A549 (cell line): ENCODE results near the gene CDX1. TPM values are rescaled to one million over a fixed set of nuclear protein-coding genes. Genes with fewer than 3 reads are reported as not detected.

ENCODE experiments used
- ATAC-seq, 2 experiments: fragments of 200-7000 bp in 1 of 2; fragments of >200 bp in 1 of 2; cut with Nextera tagmentation in 1 of 2; cut with Tn5 transposase in 1 of 2; 3 replicates each; pipeline versions ENCODE4 v1.8.0 to v1.9.1; 2018 to 2020; ENCODE audit warnings: mild to moderate bottlenecking in 1 of 2, moderate library complexity in 1 of 2
- CTCF ChIA-PET: fragments of 300-600 bp; sonication (Branson Sonifier 250); formaldehyde crosslinking; extraction: SDS; loops from one replicate; lab custom pipeline; 2021; ENCODE audit warnings: antibody characterized with exemption, inconsistent platforms; lab: Yijun Ruan, JAX
- POLR2A ChIA-PET: fragments of 350-600 bp; formaldehyde crosslinking; extraction: SDS; loops from one replicate; lab custom pipeline; 2021; ENCODE audit warnings: antibody characterized with exemption, inconsistent platforms; lab: Yijun Ruan, JAX
- DNase-seq, 2 experiments: peaks; one replicate each; pipeline versions ENCODE4 v3.0.0 to v3.0.0-alpha.2; 2011 to 2016; ENCODE audit warnings: low read depth in 1 of 2, low spot score in 1 of 2
- FAIRE-seq: peaks from 2 replicates; lab custom pipeline; 2011; peaks lifted over from hg19 to GRCh38; lab: Jason Lieb, UNC
- H3K27ac ChIP-seq, 2 experiments: fragments of >200 bp; sonication (Bioruptor Twin); formaldehyde crosslinking; 3 replicates each; pipeline ENCODE4 v1.5.1; 2016 to 2017
- H3K4me1 ChIP-seq: fragments of >200 bp; sonication (Bioruptor Twin); formaldehyde crosslinking; 3 replicates; pipeline ENCODE4 v1.6.1; 2016
- H3K4me2 ChIP-seq: fragments of >200 bp; sonication (Bioruptor Twin); formaldehyde crosslinking; 3 replicates; pipeline ENCODE4 v1.6.1; 2016
- H3K4me3 ChIP-seq: fragments of >200 bp; sonication (Bioruptor Twin); formaldehyde crosslinking; 3 replicates; pipeline ENCODE4 v1.5.1; 2016
- H3K9me3 ChIP-seq: fragments of >200 bp; sonication (Bioruptor Twin); formaldehyde crosslinking; 3 replicates; pipeline ENCODE4 v1.6.1; 2016
- CBX8 ChIP-seq: fragments of 200-600 bp; sonication (generic); IDR thresholded peaks from 2 replicates; pipeline ENCODE4 v1.6.1; 2016
- CEBPB ChIP-seq, 2 experiments: fragments of >200 bp in 1 of 2; sonication (Bioruptor Twin) in 1 of 2; formaldehyde crosslinking in 1 of 2; IDR thresholded peaks; 2 replicates each; pipeline ENCODE4 v1.6.1; 2012 to 2016
- ESRRA ChIP-seq: fragments of 150-350 bp; IDR thresholded peaks from 2 replicates; pipeline ENCODE4 v1.6.1; 2014; ENCODE audit warnings: mild to moderate bottlenecking, low read length, borderline replicate concordance
- FOSB ChIP-seq: fragments of 250-450 bp; sonication (Bioruptor Pico); IDR thresholded peaks from 2 replicates; pipeline ENCODE4 v1.5.0; 2020; ENCODE audit warnings: mild to moderate bottlenecking, moderate library complexity
- GATA3 ChIP-seq: IDR thresholded peaks from 2 replicates; pipeline ENCODE4 v1.6.1; 2012; ENCODE audit warnings: borderline replicate concordance
- HEYL ChIP-seq: fragments of 250-450 bp; sonication (Bioruptor Pico); IDR thresholded peaks from 2 replicates; pipeline ENCODE4 v1.8.0; 2021; ENCODE audit warnings: mild to moderate bottlenecking, moderate library complexity
- JUN ChIP-seq, 2 experiments: fragments of >200 bp; sonication (Bioruptor Twin); formaldehyde crosslinking; IDR thresholded peaks; 2 replicates in 1 of 2; 3 replicates in 1 of 2; pipeline ENCODE4 v1.6.1; 2016 to 2017
- JUNB ChIP-seq: fragments of >200 bp; sonication (Bioruptor Twin); formaldehyde crosslinking; IDR thresholded peaks from 2 replicates; pipeline ENCODE4 v1.6.1; 2016
- MYC ChIP-seq: IDR thresholded peaks from 2 replicates; pipeline ENCODE4 v1.6.1; 2012; ENCODE audit warnings: mild to moderate bottlenecking, inconsistent platforms, low read length, improper control_type of control experiment, borderline replicate concordance
- RCOR1 ChIP-seq: fragments of 150-350 bp; IDR thresholded peaks from 2 replicates; pipeline ENCODE4 v1.6.1; 2014; ENCODE audit warnings: antibody characterized with exemption, low read length, low read depth
- SMC3 ChIP-seq: fragments of >200 bp; sonication (Bioruptor Twin); formaldehyde crosslinking; IDR thresholded peaks from 3 replicates; pipeline ENCODE4 v1.6.1; 2018; ENCODE audit warnings: inconsistent platforms
- ZFP36 ChIP-seq: fragments of 450-650 bp; IDR thresholded peaks from 2 replicates; pipeline ENCODE4 v1.6.1; 2014; ENCODE audit warnings: borderline replicate concordance; ENCODE audit not compliant: partially characterized antibody
- WGBS: methylation state at CpG from one replicate; pipeline ENCODE4 v1.1.6; 2017; ENCODE audit errors: missing lambda C conversion rate; 5-methylcytosine and 5-hydroxymethylcytosine counted together
- polyA plus RNA-seq, 4 experiments: library from polyadenylated mRNA; depleted of rRNA in 3 of 4; stranded (reverse); fragments of >200 nt; fragmentation: RNase III in 1 of 4; extraction: RNeasy Plus Mini Kit Qiagen cat#74134 plus additional on column Dnase treatment in 1 of 4; gene quantifications; 2 replicates in 3 of 4; 3 replicates in 1 of 4; pipeline ENCODE4 v1.2.3, GENCODE V29; 2011 to 2017
- TF ChIP-seq, protein P1 (sequence below): fragments of 250-450 bp; sonication (Bioruptor Pico); IDR thresholded peaks from 2 replicates; pipeline ENCODE4 v1.5.0; 2020; ENCODE audit warnings: low read depth, mild to moderate bottlenecking, moderate library complexity
- TF ChIP-seq, protein P2 (sequence below): IDR thresholded peaks from 2 replicates; pipeline ENCODE4 v1.6.1; 2012
- TF ChIP-seq, protein P3 (sequence below): fragments of >200 bp; sonication (Bioruptor Twin); formaldehyde crosslinking; IDR thresholded peaks from 3 replicates; pipeline ENCODE4 v1.6.1; 2016

Gene CDX1
- polyA plus RNA-seq, 2 of the 4 experiments (the other 2 are of a cell fraction) = not detected

DNA sequence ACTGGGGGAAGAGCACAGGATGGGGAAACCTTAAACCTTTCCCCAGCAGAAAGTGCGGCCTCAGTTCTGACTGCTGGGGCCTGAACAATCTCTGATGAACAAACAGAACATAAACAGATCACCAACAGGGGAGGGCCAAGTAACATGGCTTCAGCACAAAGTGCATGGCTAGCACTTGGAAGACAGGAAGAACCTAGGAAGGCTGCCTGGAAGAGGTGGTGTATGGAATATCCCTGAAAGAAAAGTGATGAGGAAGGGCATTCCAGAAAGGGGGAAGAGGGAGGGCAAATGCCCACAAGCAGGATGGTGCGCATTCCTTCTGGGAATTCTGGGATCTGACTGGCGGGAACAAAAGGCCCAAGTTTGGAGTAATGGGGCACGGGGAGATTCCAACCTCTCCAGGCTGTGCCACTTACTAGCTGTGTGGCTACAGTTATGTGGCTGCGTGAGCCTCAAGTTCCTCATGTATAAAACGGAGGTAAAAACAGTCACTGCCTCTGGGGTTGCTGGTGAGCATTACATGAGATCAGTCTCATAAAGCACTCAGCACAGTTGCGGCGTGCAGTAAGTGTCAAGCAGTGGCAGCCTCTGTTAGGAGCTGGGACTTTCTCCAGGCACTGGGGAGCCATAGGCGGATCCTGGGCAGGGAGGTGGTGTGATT is 12.5 kb upstream of the CDX1 start:
- POLR2A ChIA-PET = interaction anchor here (0.7 kb wide), 1 partner anchor 11 kb away, joined by 3 read pairs; no protein-coding TSS in a partner anchor
- ATAC-seq = peak; percentile 42 to 43; a peak in 5 of 6 replicates

DNA sequence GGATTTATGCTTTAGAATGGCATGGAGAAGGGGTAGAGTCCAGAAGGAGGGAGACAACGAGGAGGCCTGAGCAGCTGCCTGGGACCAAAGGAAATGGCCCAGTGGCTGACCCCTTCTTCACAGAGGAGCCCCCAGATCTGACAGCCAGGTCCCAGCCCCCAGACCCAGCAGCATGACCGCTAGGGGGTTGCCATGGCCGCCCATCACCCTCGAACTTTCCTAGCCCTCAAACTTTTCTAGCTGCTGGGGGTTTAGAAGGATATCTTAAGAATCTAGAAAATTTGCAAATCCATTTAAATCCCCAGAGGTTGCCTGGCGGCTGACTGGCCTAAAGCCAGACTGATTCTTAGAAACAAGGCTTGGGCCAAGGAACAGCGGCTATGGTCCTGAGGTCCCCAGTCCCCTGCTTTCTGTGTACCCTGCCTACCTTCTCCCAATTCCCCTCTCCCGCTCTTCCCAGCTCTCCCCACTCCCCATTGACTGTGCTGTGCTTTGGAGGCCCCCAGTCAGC is 11.9 kb upstream of the CDX1 start:
- TF ChIP-seq FOSB = no peak
- TF ChIP-seq GATA3 = no peak
- TF ChIP-seq, protein P1, sequence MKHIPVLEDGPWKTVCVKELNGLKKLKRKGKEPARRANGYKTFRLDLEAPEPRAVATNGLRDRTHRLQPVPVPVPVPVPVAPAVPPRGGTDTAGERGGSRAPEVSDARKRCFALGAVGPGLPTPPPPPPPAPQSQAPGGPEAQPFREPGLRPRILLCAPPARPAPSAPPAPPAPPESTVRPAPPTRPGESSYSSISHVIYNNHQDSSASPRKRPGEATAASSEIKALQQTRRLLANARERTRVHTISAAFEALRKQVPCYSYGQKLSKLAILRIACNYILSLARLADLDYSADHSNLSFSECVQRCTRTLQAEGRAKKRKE (CRISPR knock-in tag) = no peak
- TF ChIP-seq ESRRA = no peak
- TF ChIP-seq MYC = no peak
- no peak for TF ChIP-seq JUNB
- no peak for TF ChIP-seq ZFP36
- TF ChIP-seq, protein P2, sequence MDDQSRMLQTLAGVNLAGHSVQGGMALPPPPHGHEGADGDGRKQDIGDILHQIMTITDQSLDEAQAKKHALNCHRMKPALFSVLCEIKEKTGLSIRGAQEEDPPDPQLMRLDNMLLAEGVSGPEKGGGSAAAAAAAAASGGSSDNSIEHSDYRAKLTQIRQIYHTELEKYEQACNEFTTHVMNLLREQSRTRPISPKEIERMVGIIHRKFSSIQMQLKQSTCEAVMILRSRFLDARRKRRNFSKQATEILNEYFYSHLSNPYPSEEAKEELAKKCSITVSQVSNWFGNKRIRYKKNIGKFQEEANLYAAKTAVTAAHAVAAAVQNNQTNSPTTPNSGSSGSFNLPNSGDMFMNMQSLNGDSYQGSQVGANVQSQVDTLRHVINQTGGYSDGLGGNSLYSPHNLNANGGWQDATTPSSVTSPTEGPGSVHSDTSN = no peak
- TF ChIP-seq RCOR1 = no peak
- TF ChIP-seq, protein P3, sequence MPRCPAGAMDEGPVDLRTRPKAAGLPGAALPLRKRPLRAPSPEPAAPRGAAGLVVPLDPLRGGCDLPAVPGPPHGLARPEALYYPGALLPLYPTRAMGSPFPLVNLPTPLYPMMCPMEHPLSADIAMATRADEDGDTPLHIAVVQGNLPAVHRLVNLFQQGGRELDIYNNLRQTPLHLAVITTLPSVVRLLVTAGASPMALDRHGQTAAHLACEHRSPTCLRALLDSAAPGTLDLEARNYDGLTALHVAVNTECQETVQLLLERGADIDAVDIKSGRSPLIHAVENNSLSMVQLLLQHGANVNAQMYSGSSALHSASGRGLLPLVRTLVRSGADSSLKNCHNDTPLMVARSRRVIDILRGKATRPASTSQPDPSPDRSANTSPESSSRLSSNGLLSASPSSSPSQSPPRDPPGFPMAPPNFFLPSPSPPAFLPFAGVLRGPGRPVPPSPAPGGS = no peak
- no peak for TF ChIP-seq SMC3
- TF ChIP-seq CBX8 = no peak
- no peaks in the 10 kb centered on the region for H3K4me1 ChIP-seq
- H3K4me3 ChIP-seq = no peak overlapping the region
- POLR2A ChIA-PET = no interaction called here
- 0 out of 6 replicates have a peak overlapping the region, but pooled peaks of 1 of the 2 experiments have one; percentile 19 for H3K27ac ChIP-seq
- ATAC-seq (no peak; a peak in 1 of 6 replicates), DNase-seq (no peak), FAIRE-seq (no peak)
- CTCF ChIA-PET = interaction anchor here (0.8 to 1.4 kb wide), 7 partner anchors 17 to 321 kb away, joined by 3 to 4 read pairs (median 3); no protein-coding TSS in a partner anchor
- H3K9me3 ChIP-seq = no peaks in the 10 kb centered on the region
- WGBS = 69% methylated on average over 6 of the region's 7 CpGs
- H3K4me2 ChIP-seq = no peak overlapping the region

More for the DNA sequence above, 12.5 kb upstream of the CDX1 start:
- 87% methylated on average over 9 of the region's 9 CpGs for WGBS
- CTCF ChIA-PET = interaction anchor here (0.8 to 1.4 kb wide), 7 partner anchors 17 to 320 kb away, joined by 3 to 4 read pairs (median 3); no protein-coding TSS in a partner anchor
- no peak for FAIRE-seq
- Histone ChIP-seq H3K4me2 (no peak overlapping the region), H3K9me3 (no peaks in the 10 kb centered on the region), H3K4me3 (no peak overlapping the region), H3K27ac (0 out of 6 replicates have a peak overlapping the region, but pooled peaks of 1 of the 2 experiments have one; percentile 19), H3K4me1 (no peaks in the 10 kb centered on the region)
- peak; percentile 80 for TF ChIP-seq ZFP36
- TF ChIP-seq JUN (IDR thresholded peaks at IDR 0.05) = no peak
- peak in 1 of 2 experiments; percentile 16 for DNase-seq

DNA sequence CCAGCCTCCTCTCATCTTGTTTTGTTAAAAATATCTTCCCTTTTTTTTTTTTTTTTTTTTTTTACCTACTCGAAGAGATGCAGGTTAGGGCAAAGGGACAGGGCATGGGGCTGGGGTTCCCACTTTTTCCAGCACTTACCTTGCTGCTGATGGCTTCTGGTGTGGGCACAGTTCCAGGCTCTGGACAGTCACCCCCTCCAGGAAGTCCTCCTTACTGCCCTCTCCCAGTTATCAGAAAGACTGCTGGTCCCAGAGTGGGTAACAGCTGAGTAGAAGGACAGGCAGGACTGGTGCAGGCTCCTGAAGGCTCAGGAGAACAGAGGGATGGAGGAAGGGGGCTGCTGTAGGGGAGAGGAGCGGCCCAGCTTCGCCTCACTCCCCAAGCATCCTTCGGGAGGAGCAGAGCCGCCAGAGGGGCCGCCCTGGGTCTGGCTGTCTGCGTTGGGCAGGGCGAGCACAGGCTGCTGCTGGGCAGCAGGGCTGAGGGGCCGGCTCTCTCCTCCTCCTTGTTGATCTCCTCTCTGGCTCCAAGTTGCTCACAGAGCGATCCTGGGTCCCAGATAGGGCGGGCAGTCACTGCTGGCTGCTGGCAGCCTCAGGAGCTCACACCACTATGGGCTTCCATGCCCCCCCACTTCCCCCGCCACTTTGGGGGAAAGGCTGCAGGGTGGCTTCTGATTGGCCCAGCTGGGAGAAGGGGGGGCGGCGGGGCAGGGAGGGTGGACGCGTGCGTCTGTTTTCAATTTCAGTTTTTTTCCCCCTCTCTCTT is 11.1 kb upstream of the CDX1 start, which contains the start of gene PDGFRB:
TSS of gene PDGFRB (minus strand) at position 588 of the 769 bp plus-strand sequence. CDS start 18,798 bp downstream, outside the sequence.
- Histone ChIP-seq H3K9me3 (no peaks in the 10 kb centered on the region), H3K27ac (peak within 1 kb of the TSS in 1 of 2 experiments; percentile 21; a peak in 2 of 6 replicates)
- CTCF ChIA-PET = interaction anchor here (0.8 to 8.8 kb wide), 5 partner anchors 16 to 322 kb away, joined by 3 to 140 read pairs (median 3); no protein-coding TSS in a partner anchor
- TF ChIP-seq MYC (no peak), HEYL (CRISPR knock-in tag) (no peak), CEBPB (IDR thresholded peaks at IDR 0.05) (no peak), ZFP36 (peak; percentile 81)
- TF ChIP-seq, protein P3 = no peak
- TF ChIP-seq, all 56 proteins: peak for 1
- H3K4me1 ChIP-seq = no peaks in the 10 kb centered on the region
- FAIRE-seq (no peak), ATAC-seq (peak in 1 of 2 experiments; percentile 51; a peak in 3 of 6 replicates), DNase-seq (no peak)
- 59% methylated on average over 10 of the region's 17 CpGs for WGBS
- POLR2A ChIA-PET = no interaction called here
- no peak within 1 kb of the TSS for H3K4me3 ChIP-seq
- H3K4me2 ChIP-seq = no peak within 1 kb of the TSS
